SU-DHL-6 (cell line): ENCODE data around the gene CACNB1.

Experiments used
- H2AFZ ChIP-seq: fragments of 200-600 bp; sonication (generic); 2 replicates; pipeline ENCODE4 v1.6.1; 2014; ENCODE audit warnings: low read depth, mild to moderate bottlenecking, moderate library complexity, mixed read lengths, antibody characterized with exemption, low read length; ENCODE audit not compliant: severe bottlenecking
- H3F3A ChIP-seq: fragments of 200-600 bp; shearing (Covaris generic); 2 replicates; pipeline ENCODE4 v1.6.0; 2016; ENCODE audit warnings: antibody characterized with exemption, mild to moderate bottlenecking; ENCODE audit not compliant: insufficient read depth
- H3K27ac ChIP-seq: fragments of 200-600 bp; sonication (generic); 2 replicates; pipeline ENCODE4 v1.5.1; 2016; ENCODE audit warnings: low read depth, mild to moderate bottlenecking, low read length, moderate library complexity, mixed read lengths
- H3K27me3 ChIP-seq: fragments of 200-600 bp; sonication (generic), shearing (Covaris generic); 2 replicates; pipeline ENCODE4 v1.6.0; 2014; ENCODE audit warnings: mild to moderate bottlenecking, low read length
- H3K36me3 ChIP-seq: fragments of 200-600 bp; sonication (generic); 2 replicates; pipeline ENCODE4 v1.6.1; 2014; ENCODE audit warnings: mild to moderate bottlenecking, low read length, mixed read lengths
- H3K4me2 ChIP-seq: fragments of 300-600, 200-600 bp; shearing (Covaris generic), sonication (generic); 2 replicates; pipeline ENCODE4 v1.6.0; 2014; ENCODE audit warnings: low read length, low read depth, mild to moderate bottlenecking; ENCODE audit not compliant: poor library complexity, severe bottlenecking
- H3K4me3 ChIP-seq: fragments of 200-600 bp; sonication (generic); 2 replicates; pipeline ENCODE4 v1.5.1; 2014; ENCODE audit warnings: antibody characterized with exemption, low read length, mild to moderate bottlenecking, mixed read lengths; ENCODE audit not compliant: insufficient read depth, poor library complexity, severe bottlenecking
- H3K79me2 ChIP-seq: fragments of 200-600 bp; sonication (generic); 2 replicates; pipeline ENCODE4 v1.6.1; 2014; ENCODE audit warnings: mild to moderate bottlenecking, low read length, moderate library complexity; ENCODE audit not compliant: insufficient read depth
- H3K9ac ChIP-seq: fragments of 200-600 bp; sonication (generic); 2 replicates; pipeline ENCODE4 v1.7.0; 2014; ENCODE audit warnings: mild to moderate bottlenecking, low read length
- H3K9me2 ChIP-seq: fragments of 200-600 bp; sonication (generic); replicated peaks from 2 replicates; pipeline ENCODE4 v1.6.1; 2014; ENCODE audit warnings: low read length; ENCODE audit not compliant: insufficient read depth
- H3K9me3 ChIP-seq: fragments of 200-600 bp; sonication (generic); 2 replicates; pipeline ENCODE4 v1.6.1; 2014; ENCODE audit warnings: low read length, mixed read lengths; ENCODE audit not compliant: insufficient read depth
- H4K20me1 ChIP-seq: fragments of 200-600 bp; sonication (generic); 2 replicates; pipeline ENCODE4 v1.6.1; 2014; ENCODE audit warnings: low read depth, mild to moderate bottlenecking, antibody characterized with exemption, low read length, moderate library complexity, mixed read lengths
- EZH2phosphoT487 ChIP-seq: fragments of 200-600 bp; sonication (generic), shearing (Covaris generic); conservative IDR thresholded peaks from 2 replicates; pipeline ENCODE4 v1.6.1; 2018; ENCODE audit warnings: mild to moderate bottlenecking, antibody characterized with exemption, low read length, moderate library complexity, mixed read lengths
- TF ChIP-seq, protein P1 (sequence below): fragments of 200-600 bp; sonication (generic); IDR thresholded peaks from one replicate; pipeline ENCODE4 v1.5.1; 2017; ENCODE audit warnings: antibody characterized with exemption, mild to moderate bottlenecking, low read length, moderate library complexity; ENCODE audit not compliant: insufficient read depth, poor library complexity, severe bottlenecking

CACNB1 gene

DNA sequence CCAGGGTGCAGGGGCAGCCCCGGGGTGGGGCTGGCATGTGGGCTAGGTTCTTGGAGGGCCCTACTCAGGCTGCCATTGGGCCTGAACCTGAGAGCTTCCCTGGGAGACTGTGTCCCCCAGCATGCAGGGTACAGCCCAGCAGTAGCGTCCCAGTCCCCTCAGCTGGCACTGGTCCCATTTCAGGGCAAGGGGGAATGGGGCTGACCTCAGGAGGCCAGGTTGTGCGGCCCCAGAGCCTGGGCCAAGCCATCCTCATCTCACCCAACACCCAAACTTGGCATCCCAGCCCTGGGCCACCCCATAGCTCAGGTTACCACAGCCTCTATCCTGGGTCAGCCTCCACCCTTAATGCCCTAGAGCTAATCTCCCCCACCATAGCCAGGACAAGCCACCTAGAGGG, 52.3 kb downstream of the CACNB1 start:
- no peak overlapping the region for H3K27ac ChIP-seq
- no peak overlapping the region for H2AFZ ChIP-seq
- no peaks in the 10 kb centered on the region for H3F3A ChIP-seq
- no peak overlapping the region for H3K4me3 ChIP-seq
- no peaks in the 10 kb centered on the region for H3K79me2 ChIP-seq
- no peak overlapping the region for H3K4me2 ChIP-seq
- H3K9ac ChIP-seq: no peak overlapping the region
- no peaks in the 10 kb centered on the region for H3K9me3 ChIP-seq
- no peak for TF ChIP-seq EZH2phosphoT487
- TF ChIP-seq, protein P1, sequence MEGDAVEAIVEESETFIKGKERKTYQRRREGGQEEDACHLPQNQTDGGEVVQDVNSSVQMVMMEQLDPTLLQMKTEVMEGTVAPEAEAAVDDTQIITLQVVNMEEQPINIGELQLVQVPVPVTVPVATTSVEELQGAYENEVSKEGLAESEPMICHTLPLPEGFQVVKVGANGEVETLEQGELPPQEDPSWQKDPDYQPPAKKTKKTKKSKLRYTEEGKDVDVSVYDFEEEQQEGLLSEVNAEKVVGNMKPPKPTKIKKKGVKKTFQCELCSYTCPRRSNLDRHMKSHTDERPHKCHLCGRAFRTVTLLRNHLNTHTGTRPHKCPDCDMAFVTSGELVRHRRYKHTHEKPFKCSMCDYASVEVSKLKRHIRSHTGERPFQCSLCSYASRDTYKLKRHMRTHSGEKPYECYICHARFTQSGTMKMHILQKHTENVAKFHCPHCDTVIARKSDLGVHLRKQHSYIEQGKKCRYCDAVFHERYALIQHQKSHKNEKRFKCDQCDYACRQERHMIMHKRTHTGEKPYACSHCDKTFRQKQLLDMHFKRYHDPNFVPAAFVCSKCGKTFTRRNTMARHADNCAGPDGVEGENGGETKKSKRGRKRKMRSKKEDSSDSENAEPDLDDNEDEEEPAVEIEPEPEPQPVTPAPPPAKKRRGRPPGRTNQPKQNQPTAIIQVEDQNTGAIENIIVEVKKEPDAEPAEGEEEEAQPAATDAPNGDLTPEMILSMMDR: no peak
- H3K36me3 ChIP-seq: no peaks in the 10 kb centered on the region
- no peaks in the 10 kb centered on the region for H3K9me2 ChIP-seq
- H3K27me3 ChIP-seq: no peaks in the 10 kb centered on the region
- H4K20me1 ChIP-seq: no peaks in the 10 kb centered on the region

DNA sequence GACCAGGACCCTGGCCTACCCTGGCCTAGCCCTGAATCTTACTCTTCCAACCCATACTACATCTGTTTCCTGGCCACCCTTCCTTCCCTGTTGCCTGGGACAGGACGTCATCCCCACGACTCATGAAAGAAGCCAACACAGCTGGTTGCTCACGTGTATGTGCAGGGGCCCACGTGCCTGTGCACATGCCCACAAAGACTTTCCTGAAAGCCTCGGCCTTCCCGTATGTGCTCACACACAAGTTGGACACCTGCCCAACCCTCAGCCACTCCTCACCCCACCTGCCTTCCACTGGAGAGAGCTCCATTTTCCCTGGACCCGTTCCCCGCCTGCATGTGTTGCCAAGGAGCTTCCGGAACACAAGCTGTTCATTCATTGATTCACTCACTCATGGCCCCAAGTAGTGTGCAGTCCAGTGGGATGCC, 53.0 kb downstream of the CACNB1 start:
- no peaks in the 10 kb centered on the region for H3K9me2 ChIP-seq
- H2AFZ ChIP-seq: no peak overlapping the region
- H3K27ac ChIP-seq: no peak overlapping the region

DNA sequence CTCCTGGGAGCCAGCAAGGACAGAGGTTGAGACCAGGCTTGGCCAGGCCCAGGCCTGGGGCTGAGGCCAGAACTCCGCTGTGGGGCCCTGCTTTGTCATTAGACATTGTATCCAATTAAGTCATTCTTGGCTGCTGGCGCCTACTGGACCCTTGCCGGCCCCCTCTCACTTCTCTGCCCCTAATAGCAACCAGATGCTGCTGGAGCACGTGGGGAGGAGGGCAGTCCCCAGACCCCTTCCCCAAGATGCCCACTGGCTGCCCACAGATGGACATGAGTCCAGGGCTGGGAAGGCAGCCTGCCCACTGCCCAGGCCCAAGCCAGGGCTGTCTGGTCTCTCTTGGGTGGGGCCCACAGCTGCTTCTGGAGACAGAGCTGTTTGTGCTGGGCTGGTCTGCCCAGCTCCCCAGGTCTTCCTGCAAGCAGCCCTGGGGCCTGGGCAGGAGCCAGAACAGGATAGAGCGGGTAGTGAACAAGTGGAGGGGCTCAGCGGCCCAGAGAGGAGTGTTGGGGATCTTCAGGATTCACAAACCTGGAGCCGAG, 53.8 kb downstream of the CACNB1 start:
- no peak overlapping the region for H3K9ac ChIP-seq
- no peaks in the 10 kb centered on the region for H3K9me3 ChIP-seq
- H3K4me3 ChIP-seq: no peak overlapping the region
- no peak overlapping the region for H3K4me2 ChIP-seq
- H3K27me3 ChIP-seq: no peaks in the 10 kb centered on the region
- no peak overlapping the region for H3K27ac ChIP-seq
- no peaks in the 10 kb centered on the region for H3F3A ChIP-seq
- H2AFZ ChIP-seq: no peak overlapping the region
- H4K20me1 ChIP-seq: no peaks in the 10 kb centered on the region
- H3K36me3 ChIP-seq: no peaks in the 10 kb centered on the region
- H3K79me2 ChIP-seq: no peaks in the 10 kb centered on the region
- no peaks in the 10 kb centered on the region for H3K9me2 ChIP-seq
- TF ChIP-seq, protein P1: no peak
- no peak for TF ChIP-seq EZH2phosphoT487

More for the DNA sequence above, 53.0 kb downstream of the CACNB1 start:
- H3K9me3 ChIP-seq: no peaks in the 10 kb centered on the region
- no peak for TF ChIP-seq EZH2phosphoT487
- TF ChIP-seq, protein P1: no peak
- no peak overlapping the region for H3K9ac ChIP-seq
- no peaks in the 10 kb centered on the region for H3F3A ChIP-seq
- no peak overlapping the region for H3K4me3 ChIP-seq
- H3K36me3 ChIP-seq: no peaks in the 10 kb centered on the region
- no peaks in the 10 kb centered on the region for H4K20me1 ChIP-seq
- no peaks in the 10 kb centered on the region for H3K79me2 ChIP-seq
- no peaks in the 10 kb centered on the region for H3K27me3 ChIP-seq
- H3K4me2 ChIP-seq: no peak overlapping the region
